Uterus (tissue), 2 donors: ENCODE results near the gene GSAP.

Source experiments
- POLR2A ChIP-seq, 2 donors: fragments of 450-650 bp; IDR thresholded peaks; one replicate each; pipeline ENCODE4 v1.6.1; 2016; ENCODE audit warnings: antibody characterized with exemption in 2 of 2, mild to moderate bottlenecking in 1 of 2, moderate library complexity in 1 of 2
- TF ChIP-seq, protein P1 (sequence below), 4 experiments: fragments of 200-600 bp in 2 of 4; fragments of 450-650 bp in 2 of 4; sonication (generic) in 2 of 4; IDR thresholded peaks; one replicate each; pipeline ENCODE4 v1.5.1; 2016 to 2019; ENCODE audit warnings: antibody characterized with exemption in 4 of 4, mild to moderate bottlenecking in 2 of 4, moderate library complexity in 1 of 4

GRCh38 chr7:77265666-77266065 lies 150.5 kb downstream of the GSAP start:
- TF ChIP-seq, protein P1, sequence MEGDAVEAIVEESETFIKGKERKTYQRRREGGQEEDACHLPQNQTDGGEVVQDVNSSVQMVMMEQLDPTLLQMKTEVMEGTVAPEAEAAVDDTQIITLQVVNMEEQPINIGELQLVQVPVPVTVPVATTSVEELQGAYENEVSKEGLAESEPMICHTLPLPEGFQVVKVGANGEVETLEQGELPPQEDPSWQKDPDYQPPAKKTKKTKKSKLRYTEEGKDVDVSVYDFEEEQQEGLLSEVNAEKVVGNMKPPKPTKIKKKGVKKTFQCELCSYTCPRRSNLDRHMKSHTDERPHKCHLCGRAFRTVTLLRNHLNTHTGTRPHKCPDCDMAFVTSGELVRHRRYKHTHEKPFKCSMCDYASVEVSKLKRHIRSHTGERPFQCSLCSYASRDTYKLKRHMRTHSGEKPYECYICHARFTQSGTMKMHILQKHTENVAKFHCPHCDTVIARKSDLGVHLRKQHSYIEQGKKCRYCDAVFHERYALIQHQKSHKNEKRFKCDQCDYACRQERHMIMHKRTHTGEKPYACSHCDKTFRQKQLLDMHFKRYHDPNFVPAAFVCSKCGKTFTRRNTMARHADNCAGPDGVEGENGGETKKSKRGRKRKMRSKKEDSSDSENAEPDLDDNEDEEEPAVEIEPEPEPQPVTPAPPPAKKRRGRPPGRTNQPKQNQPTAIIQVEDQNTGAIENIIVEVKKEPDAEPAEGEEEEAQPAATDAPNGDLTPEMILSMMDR (IDR thresholded peaks at IDR 0.05), result no peak
- TF ChIP-seq POLR2A (IDR thresholded peaks at IDR 0.05), result no peak
